Panc1 (cell line): ENCODE data around the gene NXPH3.

ENCODE experiments used
- POLR2AphosphoS5 ChIP-seq: IDR thresholded peaks from 2 replicates; pipeline ENCODE4 v1.6.1; 2012; ENCODE audit warnings: mild to moderate bottlenecking, low read depth, low read length, moderate library complexity
- TF ChIP-seq, protein P1 (sequence below): fragments of 450-650 bp; IDR thresholded peaks from 2 replicates; pipeline ENCODE4 v1.5.1; 2017; ENCODE audit warnings: mild to moderate bottlenecking
- TF ChIP-seq, protein P2 (sequence below), 2 experiments: IDR thresholded peaks; 2 replicates each; pipeline ENCODE4 v1.6.1; 2011 to 2012; ENCODE audit warnings: low read depth in 2 of 2, control low read depth in 1 of 2, low read length in 1 of 2, mild to moderate bottlenecking in 1 of 2, moderate library complexity in 1 of 2; ENCODE audit not compliant: insufficient read depth in 1 of 2

DNA sequence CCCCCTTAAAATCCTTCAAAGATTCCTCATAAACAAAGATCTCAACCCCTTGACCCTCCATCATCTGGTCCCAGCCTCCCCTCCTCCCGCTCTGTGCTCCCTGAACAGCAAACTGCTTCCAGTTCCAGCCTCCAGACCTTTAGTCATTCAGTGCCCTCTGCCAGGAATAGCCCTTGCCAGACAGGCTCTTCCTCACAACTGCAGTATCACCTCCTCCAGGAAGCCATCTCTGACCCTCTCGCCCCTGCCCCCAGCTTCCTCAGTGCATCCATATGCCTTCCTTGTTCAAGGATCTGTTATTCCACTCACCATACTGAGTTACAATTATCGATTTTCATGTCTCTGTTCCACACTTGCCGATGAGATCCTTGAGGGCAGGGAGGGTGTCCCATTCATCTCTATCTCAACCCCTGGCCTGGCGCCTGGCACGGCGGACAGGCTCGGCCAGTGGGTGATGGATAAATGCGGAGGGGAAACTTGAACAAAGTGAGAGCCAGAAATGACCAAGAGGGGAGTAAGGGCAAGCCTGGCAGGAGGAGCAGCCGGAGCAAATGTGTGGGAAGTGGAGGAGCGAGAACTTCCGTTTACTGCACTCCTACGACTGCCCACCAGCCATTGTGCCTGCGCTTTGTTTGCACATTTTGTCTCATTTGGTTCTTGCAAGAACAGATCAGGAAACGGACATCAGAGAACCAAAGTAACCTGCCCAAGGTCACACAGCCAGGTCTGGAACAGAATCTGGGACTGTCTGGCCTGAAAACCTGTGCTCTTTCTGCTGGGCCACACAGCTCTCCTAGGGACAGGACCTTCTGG, 2.0 kb upstream of the NXPH3 start:
- TF ChIP-seq, protein P1, sequence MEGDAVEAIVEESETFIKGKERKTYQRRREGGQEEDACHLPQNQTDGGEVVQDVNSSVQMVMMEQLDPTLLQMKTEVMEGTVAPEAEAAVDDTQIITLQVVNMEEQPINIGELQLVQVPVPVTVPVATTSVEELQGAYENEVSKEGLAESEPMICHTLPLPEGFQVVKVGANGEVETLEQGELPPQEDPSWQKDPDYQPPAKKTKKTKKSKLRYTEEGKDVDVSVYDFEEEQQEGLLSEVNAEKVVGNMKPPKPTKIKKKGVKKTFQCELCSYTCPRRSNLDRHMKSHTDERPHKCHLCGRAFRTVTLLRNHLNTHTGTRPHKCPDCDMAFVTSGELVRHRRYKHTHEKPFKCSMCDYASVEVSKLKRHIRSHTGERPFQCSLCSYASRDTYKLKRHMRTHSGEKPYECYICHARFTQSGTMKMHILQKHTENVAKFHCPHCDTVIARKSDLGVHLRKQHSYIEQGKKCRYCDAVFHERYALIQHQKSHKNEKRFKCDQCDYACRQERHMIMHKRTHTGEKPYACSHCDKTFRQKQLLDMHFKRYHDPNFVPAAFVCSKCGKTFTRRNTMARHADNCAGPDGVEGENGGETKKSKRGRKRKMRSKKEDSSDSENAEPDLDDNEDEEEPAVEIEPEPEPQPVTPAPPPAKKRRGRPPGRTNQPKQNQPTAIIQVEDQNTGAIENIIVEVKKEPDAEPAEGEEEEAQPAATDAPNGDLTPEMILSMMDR: no peak
- TF ChIP-seq, protein P2, sequence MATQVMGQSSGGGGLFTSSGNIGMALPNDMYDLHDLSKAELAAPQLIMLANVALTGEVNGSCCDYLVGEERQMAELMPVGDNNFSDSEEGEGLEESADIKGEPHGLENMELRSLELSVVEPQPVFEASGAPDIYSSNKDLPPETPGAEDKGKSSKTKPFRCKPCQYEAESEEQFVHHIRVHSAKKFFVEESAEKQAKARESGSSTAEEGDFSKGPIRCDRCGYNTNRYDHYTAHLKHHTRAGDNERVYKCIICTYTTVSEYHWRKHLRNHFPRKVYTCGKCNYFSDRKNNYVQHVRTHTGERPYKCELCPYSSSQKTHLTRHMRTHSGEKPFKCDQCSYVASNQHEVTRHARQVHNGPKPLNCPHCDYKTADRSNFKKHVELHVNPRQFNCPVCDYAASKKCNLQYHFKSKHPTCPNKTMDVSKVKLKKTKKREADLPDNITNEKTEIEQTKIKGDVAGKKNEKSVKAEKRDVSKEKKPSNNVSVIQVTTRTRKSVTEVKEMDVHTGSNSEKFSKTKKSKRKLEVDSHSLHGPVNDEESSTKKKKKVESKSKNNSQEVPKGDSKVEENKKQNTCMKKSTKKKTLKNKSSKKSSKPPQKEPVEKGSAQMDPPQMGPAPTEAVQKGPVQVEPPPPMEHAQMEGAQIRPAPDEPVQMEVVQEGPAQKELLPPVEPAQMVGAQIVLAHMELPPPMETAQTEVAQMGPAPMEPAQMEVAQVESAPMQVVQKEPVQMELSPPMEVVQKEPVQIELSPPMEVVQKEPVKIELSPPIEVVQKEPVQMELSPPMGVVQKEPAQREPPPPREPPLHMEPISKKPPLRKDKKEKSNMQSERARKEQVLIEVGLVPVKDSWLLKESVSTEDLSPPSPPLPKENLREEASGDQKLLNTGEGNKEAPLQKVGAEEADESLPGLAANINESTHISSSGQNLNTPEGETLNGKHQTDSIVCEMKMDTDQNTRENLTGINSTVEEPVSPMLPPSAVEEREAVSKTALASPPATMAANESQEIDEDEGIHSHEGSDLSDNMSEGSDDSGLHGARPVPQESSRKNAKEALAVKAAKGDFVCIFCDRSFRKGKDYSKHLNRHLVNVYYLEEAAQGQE (IDR thresholded peaks at IDR 0.05; ENCODE audit: insufficient read depth in 1 of 2, low read depth in 2 of 2, low read length in 1 of 2): no peak
- TF ChIP-seq POLR2AphosphoS5: no peak
